RCC 7860 (cell line): ENCODE data around the gene PKD1.
"Not testable (repeated sequence)": the region's sequence is repeated elsewhere in the genome, so short reads cannot be mapped to it uniquely, and the experiment has no call there.

Experiments
- DNase-seq: peaks from one replicate; pipeline ENCODE4 v3.0.0-alpha.2; 2015; ENCODE audit warnings: low spot score
- FAIRE-seq: peaks from 2 replicates; lab custom pipeline; 2012; peaks lifted over from hg19 to GRCh38; lab: Jason Lieb, UNC

PKD1 gene

GRCh38 chr16:2126928-2127556 is 8.7 kb downstream of the PKD1 start:
- not testable (repeated sequence) for FAIRE-seq, DNase-seq

- DNase-seq, FAIRE-seq: not testable (repeated sequence)
These were observed 9.4 kb downstream of the PKD1 start for GRCh38 chr16:2126161-2126743.

- DNase-seq, FAIRE-seq: not testable (repeated sequence)
These were observed 10.1 kb downstream of the PKD1 start for GRCh38 chr16:2125609-2126008.

- not testable (repeated sequence) for DNase-seq, FAIRE-seq
These were observed 10.8 kb downstream of the PKD1 start for GRCh38 chr16:2124694-2125444.

- DNase-seq, FAIRE-seq: not testable (repeated sequence)
These were observed 11.4 kb downstream of the PKD1 start for GRCh38 chr16:2124377-2124693.

- not testable (repeated sequence) for FAIRE-seq, DNase-seq
These were observed 11.9 kb downstream of the PKD1 start for GRCh38 chr16:2123706-2124376.

GRCh38 chr16:2122934-2123683 is 12.6 kb downstream of the PKD1 start:
- DNase-seq, FAIRE-seq: not testable (repeated sequence)

GRCh38 chr16:2122429-2122828 is 13.3 kb downstream of the PKD1 start:
- DNase-seq (no peak), FAIRE-seq (no peak)

- FAIRE-seq (no peak), DNase-seq (no peak)
These were observed 13.8 kb downstream of the PKD1 start for GRCh38 chr16:2121853-2122252.

GRCh38 chr16:2121325-2121724 is 14.4 kb downstream of the PKD1 start:
- not testable (repeated sequence) for FAIRE-seq, DNase-seq

- DNase-seq, FAIRE-seq: not testable (repeated sequence)
These were observed 17.6 kb downstream of the PKD1 start for GRCh38 chr16:2117960-2118722.

- not testable (repeated sequence) for FAIRE-seq, DNase-seq
These were observed 18.4 kb downstream of the PKD1 start for GRCh38 chr16:2117341-2117740.

- FAIRE-seq, DNase-seq: not testable (repeated sequence)
These were observed 19.3 kb downstream of the PKD1 start for GRCh38 chr16:2116428-2116827.

- no peak for FAIRE-seq
- no peak for DNase-seq
These were observed 20.1 kb downstream of the PKD1 start for GRCh38 chr16:2115591-2115973.

- not testable (repeated sequence) for DNase-seq, FAIRE-seq
These were observed 20.7 kb downstream of the PKD1 start for GRCh38 chr16:2114885-2115590.

GRCh38 chr16:2114225-2114624 is 21.5 kb downstream of the PKD1 start:
- not testable (repeated sequence) for DNase-seq, FAIRE-seq

- not testable (repeated sequence) for DNase-seq, FAIRE-seq
These were observed 23.1 kb downstream of the PKD1 start for GRCh38 chr16:2112539-2113106.

- not testable (repeated sequence) for DNase-seq, FAIRE-seq
These were observed 24.0 kb downstream of the PKD1 start for GRCh38 chr16:2111412-2112335.
